H1 (cell line): Measurements from ENCODE around the gene TUBB1. TPM values are rescaled to one million over a fixed set of nuclear protein-coding genes. Genes with fewer than 3 reads are reported as not detected.

ENCODE experiments used
- polyA plus RNA-seq, 7 experiments: library from polyadenylated mRNA; depleted of rRNA in 3 of 7; stranded (reverse) in 5 of 7; unstranded in 2 of 7; fragments of >200 nt in 5 of 7; fragments of 200-250 nt in 2 of 7; gene quantifications; 1 replicate in 5 of 7; 2 replicates in 1 of 7; 4 replicates in 1 of 7; pipeline versions ENCODE4 v1.2.1 to v1.2.3, GENCODE V29; 2011 to 2013; ENCODE audit warnings: missing spikeins in 2 of 7, mixed read lengths in 2 of 7
- total RNA-seq: library from RNA; stranded (reverse); fragmentation: NEBNext Ultra II Directional; extraction: Animal tissue kit (Norgen Biotek cat#: 25700); gene quantifications from 2 replicates; pipeline ENCODE4 v1.2.1, GENCODE V29; 2021
- TF ChIP-seq, protein P1 (sequence below), 3 experiments: IDR thresholded peaks; 1 replicate in 2 of 3; 2 replicates in 1 of 3; pipeline versions ENCODE4 v1.5.1 to v1.6.1; 2011; ENCODE audit warnings: low read length in 3 of 3, mild to moderate bottlenecking in 3 of 3, inconsistent platforms in 2 of 3, low read depth in 1 of 3, moderate library complexity in 1 of 3; ENCODE audit not compliant: insufficient read depth in 1 of 3; ENCODE audit errors: control extremely low read depth in 1 of 3

The TUBB1 gene
- total and polyA plus RNA-seq, 2 of the 8 experiments (the other 6 are each of a cell fraction or from before 2014, with no cell fraction given), result not detected

GRCh38 chr20:59032713-59033059, 13.5 kb downstream of the TUBB1 start (continued):
- TF ChIP-seq, protein P1, sequence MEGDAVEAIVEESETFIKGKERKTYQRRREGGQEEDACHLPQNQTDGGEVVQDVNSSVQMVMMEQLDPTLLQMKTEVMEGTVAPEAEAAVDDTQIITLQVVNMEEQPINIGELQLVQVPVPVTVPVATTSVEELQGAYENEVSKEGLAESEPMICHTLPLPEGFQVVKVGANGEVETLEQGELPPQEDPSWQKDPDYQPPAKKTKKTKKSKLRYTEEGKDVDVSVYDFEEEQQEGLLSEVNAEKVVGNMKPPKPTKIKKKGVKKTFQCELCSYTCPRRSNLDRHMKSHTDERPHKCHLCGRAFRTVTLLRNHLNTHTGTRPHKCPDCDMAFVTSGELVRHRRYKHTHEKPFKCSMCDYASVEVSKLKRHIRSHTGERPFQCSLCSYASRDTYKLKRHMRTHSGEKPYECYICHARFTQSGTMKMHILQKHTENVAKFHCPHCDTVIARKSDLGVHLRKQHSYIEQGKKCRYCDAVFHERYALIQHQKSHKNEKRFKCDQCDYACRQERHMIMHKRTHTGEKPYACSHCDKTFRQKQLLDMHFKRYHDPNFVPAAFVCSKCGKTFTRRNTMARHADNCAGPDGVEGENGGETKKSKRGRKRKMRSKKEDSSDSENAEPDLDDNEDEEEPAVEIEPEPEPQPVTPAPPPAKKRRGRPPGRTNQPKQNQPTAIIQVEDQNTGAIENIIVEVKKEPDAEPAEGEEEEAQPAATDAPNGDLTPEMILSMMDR (IDR thresholded peaks at IDR 0.05; ENCODE audit: control extremely low read depth in 1 of 3, insufficient read depth in 1 of 3, low read depth in 1 of 3, low read length in 3 of 3), result no peak
